GM12878 (cell line): ENCODE measurements around the gene EEF1A2. TPM values are rescaled to one million over a fixed set of nuclear protein-coding genes. Genes with fewer than 3 reads are reported as not detected.

Experiments
- ATAC-seq: fragments of 200-7000 bp; cut with Tn5 transposase; 3 replicates; pipeline ENCODE4 v1.9.1; 2020; ENCODE audit warnings: mild to moderate bottlenecking, moderate library complexity
- BruUV-seq: library from RNA; stranded (reverse); fragments of 400-500 nt; replicated peaks from 2 replicates; lab custom pipeline; 2021; lab: Mats Ljungman, UMichigan
- CTCF ChIA-PET: fragments of 300-600 bp; sonication (Branson Sonifier 250); formaldehyde crosslinking; extraction: SDS; loops from one replicate; lab custom pipeline; 2021; ENCODE audit warnings: inconsistent platforms; lab: Yijun Ruan, JAX
- POLR2A ChIA-PET: fragments of 350-600 bp; formaldehyde crosslinking; extraction: SDS; loops from one replicate; lab custom pipeline; 2021; ENCODE audit warnings: inconsistent platforms; lab: Charles Lee
- RAD21 ChIA-PET: fragments of 300-600 bp; sonication (Branson Sonifier 250); formaldehyde crosslinking; loops from one replicate; lab custom pipeline; 2023; ENCODE audit warnings: antibody characterized with exemption; ENCODE audit not compliant: unreplicated experiment; lab: Charles Lee
- SMC1A ChIA-PET: fragments of 300-600 bp; sonication (Branson Sonifier 250); formaldehyde crosslinking; loops from one replicate; lab custom pipeline; 2023; ENCODE audit not compliant: unreplicated experiment, uncharacterized antibody; lab: Charles Lee
- DNase-seq: peaks from one replicate; pipeline ENCODE4 v3.0.0-alpha.2; 2011; ENCODE audit warnings: low read depth, low spot score
- FAIRE-seq: peaks from 3 replicates; lab custom pipeline; 2011; peaks lifted over from hg19 to GRCh38; lab: Jason Lieb, UNC
- H2AFZ ChIP-seq: 2 replicates; pipeline ENCODE4 v1.6.0; 2011; ENCODE audit warnings: low read depth, low read length, control low read depth; ENCODE audit not compliant: control insufficient read depth
- H3K27ac ChIP-seq: 2 replicates; pipeline ENCODE4 v1.5.1; 2011; ENCODE audit warnings: control low read depth; ENCODE audit not compliant: control insufficient read depth, insufficient read depth
- H3K27me3 ChIP-seq, 2 experiments: replicated peaks in 1 of 2; 2 replicates each; pipeline versions ENCODE4 v1.6.0 to v1.6.1; 2011; ENCODE audit warnings: low read length in 1 of 2; ENCODE audit not compliant: control insufficient read depth in 2 of 2, insufficient read depth in 2 of 2
- H3K36me3 ChIP-seq, 2 experiments: 2 replicates each; pipeline ENCODE4 v1.5.1; 2011; ENCODE audit warnings: low read length in 1 of 2; ENCODE audit not compliant: control insufficient read depth in 2 of 2, insufficient read depth in 2 of 2
- H3K4me1 ChIP-seq: 2 replicates; pipeline ENCODE4 v1.6.1; 2011; ENCODE audit warnings: mild to moderate bottlenecking, low read length, moderate library complexity, mixed read lengths; ENCODE audit not compliant: control insufficient read depth, insufficient read depth
- H3K4me2 ChIP-seq: 2 replicates; pipeline ENCODE4 v1.6.0; 2011; ENCODE audit warnings: control low read depth; ENCODE audit not compliant: control insufficient read depth, insufficient read depth
- H3K4me3 ChIP-seq: fragments of 200-600 bp; sonication (generic); 2 replicates; pipeline ENCODE4 v1.5.1; 2016
- H3K79me2 ChIP-seq: 2 replicates; pipeline ENCODE4 v1.6.0; 2011; ENCODE audit warnings: low read length; ENCODE audit not compliant: control insufficient read depth, insufficient read depth
- H3K9ac ChIP-seq: 2 replicates; pipeline ENCODE4 v1.8.0; 2011; ENCODE audit warnings: low read length, control low read depth, mixed read lengths; ENCODE audit not compliant: control insufficient read depth, insufficient read depth
- H3K9me3 ChIP-seq: replicated peaks from 3 replicates; pipeline ENCODE4 v1.5.1; 2011; ENCODE audit warnings: mild to moderate bottlenecking, low read length; ENCODE audit not compliant: control insufficient read depth, insufficient read depth
- H4K20me1 ChIP-seq: 2 replicates; pipeline ENCODE4 v1.6.0; 2011; ENCODE audit not compliant: control insufficient read depth, insufficient read depth
- ATF7 ChIP-seq: fragments of 450-650 bp; IDR thresholded peaks from 2 replicates; pipeline ENCODE4 v1.6.1; 2016; ENCODE audit warnings: low read depth, mild to moderate bottlenecking
- HDAC2 ChIP-seq: fragments of 200-600 bp; sonication (generic); IDR thresholded peaks from 2 replicates; pipeline ENCODE4 v1.6.1; 2017
- JUNB ChIP-seq: IDR thresholded peaks from 2 replicates; pipeline ENCODE4 v1.6.1; 2016; ENCODE audit warnings: antibody characterized with exemption, mild to moderate bottlenecking
- NR2C1 ChIP-seq: fragments of 450-650 bp; IDR thresholded peaks from 2 replicates; pipeline ENCODE4 v1.6.1; 2017; ENCODE audit warnings: antibody characterized with exemption, mild to moderate bottlenecking, moderate library complexity
- RBBP5 ChIP-seq: fragments of 200-600 bp; sonication (generic); conservative IDR thresholded peaks from 2 replicates; pipeline ENCODE4 v1.6.1; 2016
- RELA ChIP-seq: fragments of 450-650 bp; IDR thresholded peaks from 2 replicates; pipeline ENCODE4 v1.8.0; 2014; ENCODE audit warnings: borderline replicate concordance; ENCODE audit not compliant: partially characterized antibody
- SMARCA5 ChIP-seq: fragments of 450-650 bp; IDR thresholded peaks from 2 replicates; pipeline ENCODE4 v1.6.1; 2017; ENCODE audit warnings: mild to moderate bottlenecking
- WGBS: methylation state at CpG from one replicate; pipeline ENCODE4 v1.1.6; 2016; ENCODE audit warnings: low lambda C conversion rate; ENCODE audit not compliant: insufficient replicate concordance, insufficient coverage; ENCODE audit errors: missing lambda C conversion rate; 5-methylcytosine and 5-hydroxymethylcytosine counted together
- in situ Hi-C: fragments of 300-500 bp; cut with MboI; formaldehyde crosslinking; loops from 9 replicates; pipeline ENCODE4 v1.14.3; 2018; ENCODE audit warnings: mixed read lengths
- intact Hi-C: fragments of 100-400 bp; cut with micrococcal nuclease; formaldehyde crosslinking; loops from one replicate; pipeline ENCODE4 v1.14.2; 2022; ENCODE audit not compliant: unreplicated experiment
- polyA plus RNA-seq, 11 experiments: library from polyadenylated mRNA; depleted of rRNA in 4 of 11; unstranded in 6 of 11; stranded (reverse) in 5 of 11; fragments of >200 nt; fragmentation: Nextera tagmentation in 4 of 11; fragmentation: Illumina TruSeq in 1 of 11; extraction: Ambion mirVana in 4 of 11; extraction: Trizol in 1 of 11; gene quantifications; 1 replicate in 1 of 11; 2 replicates in 10 of 11; pipeline versions ENCODE4 v1.2.1 to v1.2.3, GENCODE V29; 2011 to 2016; ENCODE audit warnings: inconsistent platforms in 2 of 11, missing spikeins in 2 of 11, low read depth in 1 of 11
- total RNA-seq, 4 experiments: library from RNA; depleted of rRNA in 3 of 4; stranded (reverse); fragments of >200 nt in 3 of 4; fragmentation: Illumina TruSeq in 1 of 4; extraction: Trizol in 1 of 4; gene quantifications; 2 replicates each; pipeline versions ENCODE4 v1.2.1 to v1.2.3, GENCODE V29; 2013 to 2021
- TF ChIP-seq, protein P1 (sequence below), 3 experiments: IDR thresholded peaks in 2 of 3; conservative IDR thresholded peaks in 1 of 3; 2 replicates each; pipeline ENCODE4 v1.5.1; 2011; ENCODE audit warnings: low read depth in 3 of 3, low read length in 3 of 3, mild to moderate bottlenecking in 3 of 3, control low read depth in 2 of 3, moderate library complexity in 2 of 3, inconsistent platforms in 1 of 3, mixed read lengths in 1 of 3; ENCODE audit not compliant: control insufficient read depth in 2 of 3, insufficient read depth in 1 of 3; ENCODE audit errors: extremely low read depth in 1 of 3
- TF ChIP-seq, protein P2 (sequence below): fragments of 450-650 bp; IDR thresholded peaks from 2 replicates; pipeline ENCODE4 v1.6.1; 2016; ENCODE audit warnings: mild to moderate bottlenecking, moderate library complexity, borderline replicate concordance
- TF ChIP-seq, protein P3 (sequence below): IDR thresholded peaks from 2 replicates; pipeline ENCODE4 v1.6.1; 2011; ENCODE audit warnings: low read depth, low read length, improper control_type of control experiment, borderline replicate concordance
- TF ChIP-seq, protein P4 (sequence below): fragments of 450-650 bp; formaldehyde crosslinking; IDR thresholded peaks from 2 replicates; pipeline ENCODE4 v1.4.0; 2022; ENCODE audit warnings: mild to moderate bottlenecking, moderate library complexity
- TF ChIP-seq, protein P5 (sequence below): fragments of 450-650 bp; IDR thresholded peaks from 2 replicates; pipeline ENCODE4 v1.6.1; 2018; ENCODE audit warnings: mild to moderate bottlenecking, low read depth, moderate library complexity; ENCODE audit not compliant: partially characterized antibody

EEF1A2 gene
- total and polyA plus RNA-seq, 10 of the 15 experiments (the other 5 are each of a cell fraction or from before 2014, with no cell fraction given) = 0.56 TPM; not detected in 9

DNA sequence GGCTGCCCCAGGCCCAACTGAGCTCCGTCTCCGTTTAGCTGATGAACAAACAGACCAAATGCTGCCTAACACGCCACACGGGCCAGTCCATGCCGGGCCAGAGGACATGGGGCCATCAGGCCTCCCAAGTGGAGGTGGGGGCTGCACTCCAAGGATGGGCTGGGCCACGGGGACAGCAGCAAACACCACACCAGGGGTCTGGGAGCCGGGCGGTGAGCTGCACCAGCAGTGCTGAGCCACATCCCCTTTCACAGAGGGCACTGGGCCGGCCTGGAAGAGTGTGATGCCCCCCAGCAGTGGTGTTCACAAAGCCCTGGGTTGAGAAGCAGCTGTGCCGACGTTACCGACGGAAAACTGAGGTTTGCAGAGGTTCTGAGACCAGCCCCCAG is 29.2 kb downstream of the EEF1A2 start:
- RAD21 ChIA-PET = no interaction called here
- no peak for FAIRE-seq
- no peaks in the 10 kb centered on the region for H3K36me3 ChIP-seq
- H3K27ac ChIP-seq = no peak overlapping the region
- H3K79me2 ChIP-seq = no peaks in the 10 kb centered on the region
- CTCF ChIA-PET = no interaction called here
- SMC1A ChIA-PET = no interaction called here
- in situ Hi-C loops = no loop called here
- no peaks in the 10 kb centered on the region for H4K20me1 ChIP-seq
- no peak overlapping the region for H3K4me3 ChIP-seq
- WGBS = 48% methylated on average over 13 of the region's 13 CpGs
- no peak overlapping the region for H2AFZ ChIP-seq
- H3K4me2 ChIP-seq = no peak overlapping the region
- no peaks in the 10 kb centered on the region for H3K9me3 ChIP-seq
- DNase-seq = no peak
- ATAC-seq = no peak
- peaks cover 3 to 9% of the 10 kb centered on the region in 2 experiments; a peak in 3 of 4 replicates for H3K27me3 ChIP-seq
- intact Hi-C loops = no loop called here
- POLR2A ChIA-PET = no interaction called here
- H3K9ac ChIP-seq = no peak overlapping the region
- no TSS peak for BruUV-seq
- no peaks in the 10 kb centered on the region for H3K4me1 ChIP-seq
- TF ChIP-seq ATF7 (no peak), RBBP5 (no peak), NR2C1 (no peak), JUNB (no peak), SMARCA5 (no peak), RELA (no peak), HDAC2 (no peak)
- TF ChIP-seq, protein P1, sequence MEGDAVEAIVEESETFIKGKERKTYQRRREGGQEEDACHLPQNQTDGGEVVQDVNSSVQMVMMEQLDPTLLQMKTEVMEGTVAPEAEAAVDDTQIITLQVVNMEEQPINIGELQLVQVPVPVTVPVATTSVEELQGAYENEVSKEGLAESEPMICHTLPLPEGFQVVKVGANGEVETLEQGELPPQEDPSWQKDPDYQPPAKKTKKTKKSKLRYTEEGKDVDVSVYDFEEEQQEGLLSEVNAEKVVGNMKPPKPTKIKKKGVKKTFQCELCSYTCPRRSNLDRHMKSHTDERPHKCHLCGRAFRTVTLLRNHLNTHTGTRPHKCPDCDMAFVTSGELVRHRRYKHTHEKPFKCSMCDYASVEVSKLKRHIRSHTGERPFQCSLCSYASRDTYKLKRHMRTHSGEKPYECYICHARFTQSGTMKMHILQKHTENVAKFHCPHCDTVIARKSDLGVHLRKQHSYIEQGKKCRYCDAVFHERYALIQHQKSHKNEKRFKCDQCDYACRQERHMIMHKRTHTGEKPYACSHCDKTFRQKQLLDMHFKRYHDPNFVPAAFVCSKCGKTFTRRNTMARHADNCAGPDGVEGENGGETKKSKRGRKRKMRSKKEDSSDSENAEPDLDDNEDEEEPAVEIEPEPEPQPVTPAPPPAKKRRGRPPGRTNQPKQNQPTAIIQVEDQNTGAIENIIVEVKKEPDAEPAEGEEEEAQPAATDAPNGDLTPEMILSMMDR (IDR thresholded peaks at IDR 0.05 in 2 of 3, conservative IDR thresholded peaks at IDR 0.05 in 1 of 3; ENCODE audit: control insufficient read depth in 2 of 3, extremely low read depth in 1 of 3, insufficient read depth in 1 of 3, low read depth in 3 of 3, low read length in 3 of 3) = no peak
- TF ChIP-seq, protein P2, sequence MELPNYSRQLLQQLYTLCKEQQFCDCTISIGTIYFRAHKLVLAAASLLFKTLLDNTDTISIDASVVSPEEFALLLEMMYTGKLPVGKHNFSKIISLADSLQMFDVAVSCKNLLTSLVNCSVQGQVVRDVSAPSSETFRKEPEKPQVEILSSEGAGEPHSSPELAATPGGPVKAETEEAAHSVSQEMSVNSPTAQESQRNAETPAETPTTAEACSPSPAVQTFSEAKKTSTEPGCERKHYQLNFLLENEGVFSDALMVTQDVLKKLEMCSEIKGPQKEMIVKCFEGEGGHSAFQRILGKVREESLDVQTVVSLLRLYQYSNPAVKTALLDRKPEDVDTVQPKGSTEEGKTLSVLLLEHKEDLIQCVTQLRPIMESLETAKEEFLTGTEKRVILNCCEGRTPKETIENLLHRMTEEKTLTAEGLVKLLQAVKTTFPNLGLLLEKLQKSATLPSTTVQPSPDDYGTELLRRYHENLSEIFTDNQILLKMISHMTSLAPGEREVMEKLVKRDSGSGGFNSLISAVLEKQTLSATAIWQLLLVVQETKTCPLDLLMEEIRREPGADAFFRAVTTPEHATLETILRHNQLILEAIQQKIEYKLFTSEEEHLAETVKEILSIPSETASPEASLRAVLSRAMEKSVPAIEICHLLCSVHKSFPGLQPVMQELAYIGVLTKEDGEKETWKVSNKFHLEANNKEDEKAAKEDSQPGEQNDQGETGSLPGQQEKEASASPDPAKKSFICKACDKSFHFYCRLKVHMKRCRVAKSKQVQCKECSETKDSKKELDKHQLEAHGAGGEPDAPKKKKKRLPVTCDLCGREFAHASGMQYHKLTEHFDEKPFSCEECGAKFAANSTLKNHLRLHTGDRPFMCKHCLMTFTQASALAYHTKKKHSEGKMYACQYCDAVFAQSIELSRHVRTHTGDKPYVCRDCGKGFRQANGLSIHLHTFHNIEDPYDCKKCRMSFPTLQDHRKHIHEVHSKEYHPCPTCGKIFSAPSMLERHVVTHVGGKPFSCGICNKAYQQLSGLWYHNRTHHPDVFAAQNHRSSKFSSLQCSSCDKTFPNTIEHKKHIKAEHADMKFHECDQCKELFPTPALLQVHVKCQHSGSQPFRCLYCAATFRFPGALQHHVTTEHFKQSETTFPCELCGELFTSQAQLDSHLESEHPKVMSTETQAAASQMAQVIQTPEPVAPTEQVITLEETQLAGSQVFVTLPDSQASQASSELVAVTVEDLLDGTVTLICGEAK = no peak
- TF ChIP-seq, protein P3, sequence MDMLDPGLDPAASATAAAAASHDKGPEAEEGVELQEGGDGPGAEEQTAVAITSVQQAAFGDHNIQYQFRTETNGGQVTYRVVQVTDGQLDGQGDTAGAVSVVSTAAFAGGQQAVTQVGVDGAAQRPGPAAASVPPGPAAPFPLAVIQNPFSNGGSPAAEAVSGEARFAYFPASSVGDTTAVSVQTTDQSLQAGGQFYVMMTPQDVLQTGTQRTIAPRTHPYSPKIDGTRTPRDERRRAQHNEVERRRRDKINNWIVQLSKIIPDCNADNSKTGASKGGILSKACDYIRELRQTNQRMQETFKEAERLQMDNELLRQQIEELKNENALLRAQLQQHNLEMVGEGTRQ = no peak
- TF ChIP-seq, protein P4, sequence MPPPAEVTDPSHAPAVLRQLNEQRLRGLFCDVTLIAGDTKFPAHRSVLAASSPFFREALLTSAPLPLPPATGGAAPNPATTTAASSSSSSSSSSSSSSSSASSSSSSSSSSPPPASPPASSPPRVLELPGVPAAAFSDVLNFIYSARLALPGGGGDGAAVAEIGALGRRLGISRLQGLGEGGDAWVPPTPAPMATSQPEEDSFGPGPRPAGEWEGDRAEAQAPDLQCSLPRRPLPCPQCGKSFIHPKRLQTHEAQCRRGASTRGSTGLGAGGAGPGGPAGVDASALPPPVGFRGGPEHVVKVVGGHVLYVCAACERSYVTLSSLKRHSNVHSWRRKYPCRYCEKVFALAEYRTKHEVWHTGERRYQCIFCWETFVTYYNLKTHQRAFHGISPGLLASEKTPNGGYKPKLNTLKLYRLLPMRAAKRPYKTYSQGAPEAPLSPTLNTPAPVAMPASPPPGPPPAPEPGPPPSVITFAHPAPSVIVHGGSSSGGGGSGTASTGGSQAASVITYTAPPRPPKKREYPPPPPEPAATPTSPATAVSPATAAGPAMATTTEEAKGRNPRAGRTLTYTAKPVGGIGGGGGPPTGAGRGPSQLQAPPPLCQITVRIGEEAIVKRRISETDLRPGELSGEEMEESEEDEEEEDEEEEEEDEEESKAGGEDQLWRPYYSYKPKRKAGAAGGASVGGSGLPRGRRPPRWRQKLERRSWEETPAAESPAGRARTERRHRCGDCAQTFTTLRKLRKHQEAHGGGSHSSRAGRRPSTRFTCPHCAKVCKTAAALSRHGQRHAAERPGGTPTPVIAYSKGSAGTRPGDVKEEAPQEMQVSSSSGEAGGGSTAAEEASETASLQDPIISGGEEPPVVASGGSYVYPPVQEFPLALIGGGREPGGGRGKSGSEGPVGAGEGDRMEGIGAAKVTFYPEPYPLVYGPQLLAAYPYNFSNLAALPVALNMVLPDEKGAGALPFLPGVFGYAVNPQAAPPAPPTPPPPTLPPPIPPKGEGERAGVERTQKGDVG (CRISPR knock-in tag) = no peak
- TF ChIP-seq, protein P5, sequence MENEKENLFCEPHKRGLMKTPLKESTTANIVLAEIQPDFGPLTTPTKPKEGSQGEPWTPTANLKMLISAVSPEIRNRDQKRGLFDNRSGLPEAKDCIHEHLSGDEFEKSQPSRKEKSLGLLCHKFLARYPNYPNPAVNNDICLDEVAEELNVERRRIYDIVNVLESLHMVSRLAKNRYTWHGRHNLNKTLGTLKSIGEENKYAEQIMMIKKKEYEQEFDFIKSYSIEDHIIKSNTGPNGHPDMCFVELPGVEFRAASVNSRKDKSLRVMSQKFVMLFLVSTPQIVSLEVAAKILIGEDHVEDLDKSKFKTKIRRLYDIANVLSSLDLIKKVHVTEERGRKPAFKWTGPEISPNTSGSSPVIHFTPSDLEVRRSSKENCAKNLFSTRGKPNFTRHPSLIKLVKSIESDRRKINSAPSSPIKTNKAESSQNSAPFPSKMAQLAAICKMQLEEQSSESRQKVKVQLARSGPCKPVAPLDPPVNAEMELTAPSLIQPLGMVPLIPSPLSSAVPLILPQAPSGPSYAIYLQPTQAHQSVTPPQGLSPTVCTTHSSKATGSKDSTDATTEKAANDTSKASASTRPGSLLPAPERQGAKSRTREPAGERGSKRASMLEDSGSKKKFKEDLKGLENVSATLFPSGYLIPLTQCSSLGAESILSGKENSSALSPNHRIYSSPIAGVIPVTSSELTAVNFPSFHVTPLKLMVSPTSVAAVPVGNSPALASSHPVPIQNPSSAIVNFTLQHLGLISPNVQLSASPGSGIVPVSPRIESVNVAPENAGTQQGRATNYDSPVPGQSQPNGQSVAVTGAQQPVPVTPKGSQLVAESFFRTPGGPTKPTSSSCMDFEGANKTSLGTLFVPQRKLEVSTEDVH = no peak
